Stimulated activated CD8-positive, alpha-beta memory T cell treated with anti-CD3 and anti-CD28 coated beads, Interleukin-15, amount 100 ng/mL, for 48 hours (primary cell): ENCODE data around the gene MLN.

Experiments used
- DNase-seq, 2 donors: peaks; one replicate each; pipeline ENCODE4 v3.0.0-alpha.2; 2020; ENCODE audit warnings: low read depth in 2 of 2

Gene MLN

DNA sequence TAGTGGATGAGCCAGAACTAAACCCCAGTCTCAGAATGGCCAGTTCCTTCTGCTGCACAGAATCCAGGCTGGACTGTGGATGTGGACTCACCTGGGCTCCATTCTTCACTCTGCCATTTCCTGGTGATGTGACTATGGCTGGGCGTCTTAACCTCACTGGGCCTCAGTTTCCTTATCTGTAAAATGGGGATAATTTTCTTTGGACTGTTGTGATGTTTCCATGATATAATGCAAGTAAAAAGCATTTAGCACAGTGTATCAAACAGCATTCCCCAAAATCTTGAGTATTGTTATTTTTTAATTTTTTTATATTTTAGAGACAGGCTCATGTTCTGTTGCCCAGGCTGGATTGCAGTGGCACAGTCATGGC is 51.2 kb downstream of the MLN start:
- no peak for DNase-seq

- DNase-seq: no peak
Measured at GRCh38 chr6:33751771-33752645, 51.8 kb downstream of the MLN start.

DNA sequence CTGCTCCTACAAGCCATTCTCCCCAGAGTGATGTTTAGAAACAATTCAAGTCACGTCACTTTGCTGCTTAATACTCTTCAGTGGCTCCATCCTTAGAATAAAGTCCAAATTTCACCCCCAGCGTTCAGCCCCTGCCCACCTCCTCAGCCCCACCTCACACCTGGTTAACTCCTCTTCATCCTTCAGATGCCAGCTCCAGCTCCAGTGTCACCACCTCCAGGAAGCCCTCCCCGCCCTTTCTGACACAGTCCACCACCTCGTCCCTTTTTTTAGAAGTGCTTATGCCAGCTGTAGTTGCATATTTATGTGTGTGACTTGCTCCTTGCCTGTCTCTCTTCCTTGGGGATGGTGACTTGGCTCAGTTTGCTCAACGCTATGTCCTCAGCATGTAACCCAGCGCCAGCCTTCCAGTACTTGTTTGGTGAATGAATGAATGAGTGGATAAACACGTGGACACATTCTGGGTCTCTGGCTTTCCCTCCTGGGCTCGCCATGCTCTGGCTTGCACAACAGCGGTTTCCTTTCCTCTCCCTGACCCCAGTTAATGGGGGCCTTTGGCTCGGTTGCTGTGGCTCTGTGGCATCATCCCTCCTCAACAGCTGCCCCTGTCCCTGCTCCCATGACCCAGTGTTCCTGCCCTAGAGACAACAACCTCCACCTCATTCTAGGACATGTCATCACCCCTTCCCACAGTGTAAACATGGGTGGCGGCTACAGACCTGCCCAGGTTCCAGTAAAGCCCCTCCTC is 53.4 kb downstream of the MLN start:
- no peak for DNase-seq

- no peak for DNase-seq
Measured at GRCh38 chr6:33749401-33749800, 54.4 kb downstream of the MLN start.

DNA sequence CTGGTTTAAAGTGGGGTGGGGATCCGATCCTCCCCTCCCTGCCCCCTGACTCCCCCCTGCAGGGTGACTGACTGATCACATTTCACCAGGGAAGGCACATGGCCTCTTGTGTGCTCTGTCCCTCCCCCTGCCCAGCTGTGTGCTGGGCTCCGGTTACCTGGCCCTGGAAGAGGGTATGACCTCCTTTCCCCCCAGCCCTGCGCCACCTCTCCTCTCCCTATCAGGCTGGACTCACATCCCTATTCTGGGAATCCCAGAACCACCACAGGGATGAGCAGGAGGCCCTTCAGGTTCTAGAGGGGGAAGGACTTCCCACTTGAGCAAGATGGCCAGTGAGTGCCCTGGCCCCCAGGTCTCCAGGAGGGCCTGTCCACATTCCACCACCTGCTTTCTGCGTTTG is 55.0 kb downstream of the MLN start:
- no peak for DNase-seq

GRCh38 chr6:33747823-33748222 is 56.0 kb downstream of the MLN start:
- DNase-seq: no peak

GRCh38 chr6:33746651-33747100 is 57.1 kb downstream of the MLN start, which contains the start of gene IP6K3:
TSS of gene IP6K3 (minus strand) at chr6:33746905. CDS start at chr6:33735476, 11,429 bp downstream.
- DNase-seq: no peak

- DNase-seq: no peak
Measured at GRCh38 chr6:33746036-33746600, 57.7 kb downstream of the MLN start.

DNA sequence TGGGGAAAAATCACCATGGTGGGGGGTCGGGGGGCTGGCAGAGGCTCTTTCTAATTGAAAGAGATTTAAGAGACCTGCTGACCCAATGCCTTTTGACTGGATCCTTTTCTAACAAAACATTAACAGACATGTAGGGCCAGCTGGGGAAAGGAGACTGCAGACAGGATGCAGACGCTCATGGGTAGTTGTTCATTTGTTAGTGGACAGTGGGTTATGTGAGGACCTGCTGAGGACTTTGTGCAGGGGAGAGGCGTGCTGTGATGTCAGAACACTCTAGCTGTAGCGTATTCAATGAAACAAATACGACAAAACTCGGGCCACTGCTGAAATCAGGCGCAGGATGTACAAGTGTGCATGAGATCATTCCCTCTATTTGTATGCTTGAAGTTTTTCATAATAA is 58.3 kb downstream of the MLN start:
- no peak for DNase-seq

- DNase-seq: no peak
Measured at GRCh38 chr6:33744895-33745546, 58.8 kb downstream of the MLN start.
